ENCODE measurements around the gene TTC33. TPM values are rescaled to one million over a fixed set of nuclear protein-coding genes. Genes with fewer than 3 reads are reported as not detected.

Gene TTC33
- total RNA-seq, 4 donors from 2014 or later, result 11.3 to 19.0 (median 14.9) TPM

GRCh38 chr5:40521925-40522324 is 233.8 kb downstream of the TTC33 start:
- DNase-seq, result no peak
- Histone ChIP-seq H3K9me3 (no peaks in the 10 kb centered on the region), H3K4me3 (no peak overlapping the region), H3K4me1 (no peaks in the 10 kb centered on the region), H3K36me3 (no peaks in the 10 kb centered on the region), H3K27ac (no peak overlapping the region), H3K27me3 (no peaks in the 10 kb centered on the region)
- TF ChIP-seq POLR2A (IDR thresholded peaks at IDR 0.05), result no peak
- TF ChIP-seq CTCF (IDR thresholded peaks at IDR 0.05), result no peak

DNA sequence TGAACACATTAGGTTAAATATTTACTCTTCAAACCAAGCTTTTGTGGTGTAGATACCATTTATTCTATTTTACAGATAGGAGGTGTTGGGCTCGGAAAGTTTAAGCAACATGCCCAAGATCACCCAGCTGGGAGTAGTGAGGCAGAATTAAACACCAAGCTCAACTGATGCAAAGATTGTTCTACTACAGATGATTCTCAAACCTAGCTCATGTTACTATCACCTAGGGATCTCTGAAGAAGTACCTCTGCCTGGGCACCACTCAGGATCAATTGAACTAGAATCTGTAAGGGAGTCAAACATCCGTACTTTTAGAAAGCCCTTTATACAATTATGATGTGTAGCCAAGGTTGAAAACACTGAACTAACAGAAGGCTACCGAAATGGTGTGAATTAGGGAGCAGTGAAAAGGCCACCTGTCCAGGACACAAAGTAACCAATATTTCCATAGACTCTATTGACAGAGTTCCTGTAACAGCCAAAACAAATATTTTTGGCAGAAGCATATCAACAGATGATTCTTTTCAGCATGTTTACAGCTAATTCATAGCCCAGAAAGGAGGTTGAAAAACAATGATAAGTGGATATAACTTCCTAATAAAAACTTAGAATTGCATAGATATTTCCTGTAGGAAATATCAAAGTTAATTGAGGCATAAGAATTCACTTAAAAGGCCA is 234.5 kb downstream of the TTC33 start:
- Histone ChIP-seq H3K36me3 (no peaks in the 10 kb centered on the region), H3K27ac (no peak overlapping the region), H3K9me3 (no peaks in the 10 kb centered on the region), H3K4me1 (no peaks in the 10 kb centered on the region), H3K27me3 (no peaks in the 10 kb centered on the region), H3K4me3 (no peak overlapping the region)
- no peak for TF ChIP-seq POLR2A (IDR thresholded peaks at IDR 0.05)
- TF ChIP-seq CTCF (IDR thresholded peaks at IDR 0.05), result no peak
- DNase-seq, result no peak

GRCh38 chr5:40518485-40518917 is 237.3 kb downstream of the TTC33 start:
- Histone ChIP-seq H3K4me1 (no peaks in the 10 kb centered on the region), H3K27ac (peak overlapping the region in 1 of 4 donors; percentile 36), H3K36me3 (no peaks in the 10 kb centered on the region), H3K27me3 (no peaks in the 10 kb centered on the region), H3K4me3 (no peak overlapping the region), H3K9me3 (no peaks in the 10 kb centered on the region)
- TF ChIP-seq POLR2A (IDR thresholded peaks at IDR 0.05) (no peak), CTCF (IDR thresholded peaks at IDR 0.05) (peak in 2 of 6 experiments; percentile 8 to 27)
- peak in 2 of 3 donors; percentile 52 to 80 for DNase-seq

GRCh38 chr5:40515476-40515875 is 240.3 kb downstream of the TTC33 start:
- TF ChIP-seq CTCF (IDR thresholded peaks at IDR 0.05), result no peak

GRCh38 chr5:40514976-40515375 is 240.8 kb downstream of the TTC33 start:
- H3K9me3 ChIP-seq, result no peaks in the 10 kb centered on the region
- H3K36me3 ChIP-seq, result no peaks in the 10 kb centered on the region
- no peaks in the 10 kb centered on the region for H3K27me3 ChIP-seq
- no peak overlapping the region for H3K4me3 ChIP-seq
- DNase-seq, result no peak
- TF ChIP-seq POLR2A (IDR thresholded peaks at IDR 0.05) (no peak), CTCF (IDR thresholded peaks at IDR 0.05) (no peak)
- H3K4me1 ChIP-seq, result no peaks in the 10 kb centered on the region
- H3K27ac ChIP-seq, result no peak overlapping the region

More at GRCh38 chr5:40515476-40515875, 240.3 kb downstream of the TTC33 start:
- Histone ChIP-seq H3K9me3 (no peaks in the 10 kb centered on the region), H3K4me1 (no peaks in the 10 kb centered on the region), H3K27me3 (no peaks in the 10 kb centered on the region), H3K36me3 (no peaks in the 10 kb centered on the region), H3K4me3 (no peak overlapping the region), H3K27ac (no peak overlapping the region)
- no peak for DNase-seq

Measured in Peyer's patch (tissue), 4 donors.